Measurements from ENCODE around the gene DHRS4. TPM values are rescaled to one million over a fixed set of nuclear protein-coding genes. Genes with fewer than 3 reads are reported as not detected.

DHRS4 gene
- total and polyA plus RNA-seq, 2 of the 13 experiments (the other 11 are each of a cell fraction or from before 2014, with no cell fraction given) = 23.9 to 45.1 TPM

DNA sequence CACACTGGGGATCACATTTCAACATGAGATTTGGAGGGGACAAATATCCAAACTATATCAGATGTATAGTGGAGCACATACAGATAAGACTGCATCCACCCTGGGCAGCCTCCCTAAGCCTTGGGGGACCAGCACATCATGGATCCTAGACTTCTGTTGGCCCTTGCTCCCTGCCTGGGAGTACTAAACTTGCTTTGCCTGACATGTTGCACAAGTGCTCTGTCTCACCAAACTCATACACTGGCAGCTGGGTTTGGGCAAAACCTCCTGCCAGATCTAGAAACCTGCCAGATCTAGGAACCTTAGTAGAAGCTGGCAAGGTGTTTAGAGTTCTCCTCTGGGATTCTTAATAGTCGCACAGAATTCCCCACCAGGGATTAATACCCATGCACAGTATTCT is 18.4 kb upstream of the DHRS4 start:
- no TSS peak for BruUV-seq (replicated peaks)
- in situ Hi-C loops (cut with HindIII; ENCODE audit: extremely low pct_ligation_motif_present, low pct_unique_long_range_greater_than_20kb) (no loop called here), intact Hi-C loops (cut with micrococcal nuclease; ENCODE audit: unreplicated experiment) (no loop called here)
- H3K36me3 ChIP-seq (replicated peaks in 1 of 2; ENCODE audit: control insufficient read depth in 1 of 2, insufficient read depth in 2 of 2, low read length in 2 of 2) = no peaks in the 10 kb centered on the region
- no peaks in the 10 kb centered on the region for H4K20me1 ChIP-seq (ENCODE audit: insufficient read depth, low read length)
- no peaks in the 10 kb centered on the region for H3K9me3 ChIP-seq (ENCODE audit: low read length)
- ChIA-PET CTCF (ENCODE audit: low intra/inter-chr PET ratio, low total read pairs) (no interaction called here), POLR2A (no interaction called here)
- DNase-seq (ENCODE audit: low spot score) (no peak), FAIRE-seq (no peak), ATAC-seq (no peak)
- no peak overlapping the region for H3K27ac ChIP-seq (ENCODE audit: extremely low read length, insufficient read depth, low read length)
- no peak overlapping the region for H3K9ac ChIP-seq (ENCODE audit: insufficient read depth, low read depth, low read length)
- peaks cover 49% of the 10 kb centered on the region for H3K4me1 ChIP-seq (ENCODE audit: insufficient read depth, low read length)
- no peaks in the 10 kb centered on the region for H3K79me2 ChIP-seq (ENCODE audit: insufficient read depth, low read length)
- H3K27me3 ChIP-seq (ENCODE audit: control insufficient read depth in 1 of 2, insufficient read depth in 2 of 2, low read length in 2 of 2) = no peaks in the 10 kb centered on the region
- H2AFZ ChIP-seq (ENCODE audit: low read length) = no peak overlapping the region
- H3K4me3 ChIP-seq (replicated peaks in 1 of 3; ENCODE audit: insufficient read depth in 1 of 3, low read depth in 2 of 3, low read length in 3 of 3) = no peak overlapping the region
- WGBS (ENCODE audit: low lambda C conversion rate) = 95% methylated on average over 1 of the region's 1 CpG
- H3K4me2 ChIP-seq (ENCODE audit: low read depth, low read length) = no peak overlapping the region
- TF ChIP-seq HMGA1 (CRISPR knock-in tag; conservative IDR thresholded peaks at IDR 0.05) = no peak
- TF ChIP-seq SKIL (CRISPR knock-in tag; IDR thresholded peaks at IDR 0.05; ENCODE audit: borderline replicate concordance) = no peak
- TF ChIP-seq, protein P1, sequence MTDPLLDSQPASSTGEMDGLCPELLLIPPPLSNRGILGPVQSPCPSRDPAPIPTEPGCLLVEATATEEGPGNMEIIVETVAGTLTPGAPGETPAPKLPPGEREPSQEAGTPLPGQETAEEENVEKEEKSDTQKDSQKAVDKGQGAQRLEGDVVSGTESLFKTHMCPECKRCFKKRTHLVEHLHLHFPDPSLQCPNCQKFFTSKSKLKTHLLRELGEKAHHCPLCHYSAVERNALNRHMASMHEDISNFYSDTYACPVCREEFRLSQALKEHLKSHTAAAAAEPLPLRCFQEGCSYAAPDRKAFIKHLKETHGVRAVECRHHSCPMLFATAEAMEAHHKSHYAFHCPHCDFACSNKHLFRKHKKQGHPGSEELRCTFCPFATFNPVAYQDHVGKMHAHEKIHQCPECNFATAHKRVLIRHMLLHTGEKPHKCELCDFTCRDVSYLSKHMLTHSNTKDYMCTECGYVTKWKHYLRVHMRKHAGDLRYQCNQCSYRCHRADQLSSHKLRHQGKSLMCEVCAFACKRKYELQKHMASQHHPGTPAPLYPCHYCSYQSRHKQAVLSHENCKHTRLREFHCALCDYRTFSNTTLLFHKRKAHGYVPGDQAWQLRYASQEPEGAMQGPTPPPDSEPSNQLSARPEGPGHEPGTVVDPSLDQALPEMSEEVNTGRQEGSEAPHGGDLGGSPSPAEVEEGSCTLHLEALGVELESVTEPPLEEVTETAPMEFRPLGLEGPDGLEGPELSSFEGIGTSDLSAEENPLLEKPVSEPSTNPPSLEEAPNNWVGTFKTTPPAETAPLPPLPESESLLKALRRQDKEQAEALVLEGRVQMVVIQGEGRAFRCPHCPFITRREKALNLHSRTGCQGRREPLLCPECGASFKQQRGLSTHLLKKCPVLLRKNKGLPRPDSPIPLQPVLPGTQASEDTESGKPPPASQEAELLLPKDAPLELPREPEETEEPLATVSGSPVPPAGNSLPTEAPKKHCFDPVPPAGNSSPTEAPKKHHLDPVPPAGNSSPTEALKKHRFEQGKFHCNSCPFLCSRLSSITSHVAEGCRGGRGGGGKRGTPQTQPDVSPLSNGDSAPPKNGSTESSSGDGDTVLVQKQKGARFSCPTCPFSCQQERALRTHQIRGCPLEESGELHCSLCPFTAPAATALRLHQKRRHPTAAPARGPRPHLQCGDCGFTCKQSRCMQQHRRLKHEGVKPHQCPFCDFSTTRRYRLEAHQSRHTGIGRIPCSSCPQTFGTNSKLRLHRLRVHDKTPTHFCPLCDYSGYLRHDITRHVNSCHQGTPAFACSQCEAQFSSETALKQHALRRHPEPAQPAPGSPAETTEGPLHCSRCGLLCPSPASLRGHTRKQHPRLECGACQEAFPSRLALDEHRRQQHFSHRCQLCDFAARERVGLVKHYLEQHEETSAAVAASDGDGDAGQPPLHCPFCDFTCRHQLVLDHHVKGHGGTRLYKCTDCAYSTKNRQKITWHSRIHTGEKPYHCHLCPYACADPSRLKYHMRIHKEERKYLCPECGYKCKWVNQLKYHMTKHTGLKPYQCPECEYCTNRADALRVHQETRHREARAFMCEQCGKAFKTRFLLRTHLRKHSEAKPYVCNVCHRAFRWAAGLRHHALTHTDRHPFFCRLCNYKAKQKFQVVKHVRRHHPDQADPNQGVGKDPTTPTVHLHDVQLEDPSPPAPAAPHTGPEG (CRISPR knock-in tag; IDR thresholded peaks at IDR 0.05) = no peak
- TF ChIP-seq ZNF747 (CRISPR knock-in tag; IDR thresholded peaks at IDR 0.05; ENCODE audit: borderline replicate concordance) = no peak
- TF ChIP-seq U2AF1 (optimal IDR thresholded peaks at IDR 0.05; ENCODE audit: low read depth, low read length) = no peak
- TF ChIP-seq ZNF775 (CRISPR knock-in tag; IDR thresholded peaks at IDR 0.05; ENCODE audit: borderline replicate concordance) = no peak
- TF ChIP-seq, protein P2, sequence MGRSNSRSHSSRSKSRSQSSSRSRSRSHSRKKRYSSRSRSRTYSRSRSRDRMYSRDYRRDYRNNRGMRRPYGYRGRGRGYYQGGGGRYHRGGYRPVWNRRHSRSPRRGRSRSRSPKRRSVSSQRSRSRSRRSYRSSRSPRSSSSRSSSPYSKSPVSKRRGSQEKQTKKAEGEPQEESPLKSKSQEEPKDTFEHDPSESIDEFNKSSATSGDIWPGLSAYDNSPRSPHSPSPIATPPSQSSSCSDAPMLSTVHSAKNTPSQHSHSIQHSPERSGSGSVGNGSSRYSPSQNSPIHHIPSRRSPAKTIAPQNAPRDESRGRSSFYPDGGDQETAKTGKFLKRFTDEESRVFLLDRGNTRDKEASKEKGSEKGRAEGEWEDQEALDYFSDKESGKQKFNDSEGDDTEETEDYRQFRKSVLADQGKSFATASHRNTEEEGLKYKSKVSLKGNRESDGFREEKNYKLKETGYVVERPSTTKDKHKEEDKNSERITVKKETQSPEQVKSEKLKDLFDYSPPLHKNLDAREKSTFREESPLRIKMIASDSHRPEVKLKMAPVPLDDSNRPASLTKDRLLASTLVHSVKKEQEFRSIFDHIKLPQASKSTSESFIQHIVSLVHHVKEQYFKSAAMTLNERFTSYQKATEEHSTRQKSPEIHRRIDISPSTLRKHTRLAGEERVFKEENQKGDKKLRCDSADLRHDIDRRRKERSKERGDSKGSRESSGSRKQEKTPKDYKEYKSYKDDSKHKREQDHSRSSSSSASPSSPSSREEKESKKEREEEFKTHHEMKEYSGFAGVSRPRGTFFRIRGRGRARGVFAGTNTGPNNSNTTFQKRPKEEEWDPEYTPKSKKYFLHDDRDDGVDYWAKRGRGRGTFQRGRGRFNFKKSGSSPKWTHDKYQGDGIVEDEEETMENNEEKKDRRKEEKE (IDR thresholded peaks at IDR 0.05) = no peak
- TF ChIP-seq KLF16 (CRISPR knock-in tag; IDR thresholded peaks at IDR 0.05) = no peak
